Measurements from ENCODE around the gene ZAP70. TPM values are rescaled to one million over a fixed set of nuclear protein-coding genes. Genes with fewer than 3 reads are reported as not detected.

Gene ZAP70
- total RNA-seq, 2 donors from 2014 or later = 8.3 to 10.4 TPM

- H3K4me3 Mint-ChIP-seq = no peak overlapping the region
- Histone ChIP-seq H3K9ac (ENCODE audit: extremely low read depth, low read length, poor library complexity, severe bottlenecking) (no peak overlapping the region), H3K27ac (ENCODE audit: low read depth, low read length) (no peak overlapping the region), H3K27me3 (ENCODE audit: control insufficient read depth, insufficient read depth, low read length, poor library complexity, severe bottlenecking) (no peaks in the 10 kb centered on the region), H3K36me3 (ENCODE audit: control insufficient read depth, insufficient read depth, low read length) (peaks cover 43% of the 10 kb centered on the region), H3K4me1 (ENCODE audit: control insufficient read depth, insufficient read depth, low read length) (peaks cover 12% of the 10 kb centered on the region), H3K9me3 (ENCODE audit: control insufficient read depth, low read length) (no peaks in the 10 kb centered on the region), H3K4me3 (ENCODE audit: low read length) (no peak overlapping the region)
- H3K27ac Mint-ChIP-seq = no peak overlapping the region
- DNase-seq = no peak
- no peak for TF ChIP-seq CTCF (conservative IDR thresholded peaks at IDR 0.05)
- H3K9me3 Mint-ChIP-seq = no peaks in the 10 kb centered on the region
- no peaks in the 10 kb centered on the region for H3K27me3 Mint-ChIP-seq (ENCODE audit: insufficient read depth)
- H3K36me3 Mint-ChIP-seq (ENCODE audit: low read depth) = peaks cover 16% of the 10 kb centered on the region
- no peaks in the 10 kb centered on the region for H3K4me1 Mint-ChIP-seq
Observed at GRCh38 chr2:97784953-97785352, 71.6 kb downstream of the ZAP70 start.

- no peaks in the 10 kb centered on the region for H3K27me3 ChIP-seq (ENCODE audit: control insufficient read depth, insufficient read depth, low read length, poor library complexity, severe bottlenecking)
- Mint-ChIP-seq H3K27me3 (ENCODE audit: insufficient read depth) (no peaks in the 10 kb centered on the region), H3K4me1 (no peaks in the 10 kb centered on the region), H3K4me3 (no peak overlapping the region), H3K36me3 (ENCODE audit: low read depth) (peaks cover 19% of the 10 kb centered on the region), H3K27ac (no peak overlapping the region), H3K9me3 (no peaks in the 10 kb centered on the region)
- TF ChIP-seq CTCF (conservative IDR thresholded peaks at IDR 0.05) = no peak
- peaks cover 39% of the 10 kb centered on the region for H3K36me3 ChIP-seq (ENCODE audit: control insufficient read depth, insufficient read depth, low read length)
- no peak overlapping the region for H3K4me3 ChIP-seq (ENCODE audit: low read length)
- H3K9me3 ChIP-seq (ENCODE audit: control insufficient read depth, low read length) = no peaks in the 10 kb centered on the region
- no peak overlapping the region for H3K9ac ChIP-seq (ENCODE audit: extremely low read depth, low read length, poor library complexity, severe bottlenecking)
- DNase-seq = no peak
- H3K4me1 ChIP-seq (ENCODE audit: control insufficient read depth, insufficient read depth, low read length) = peaks cover 12% of the 10 kb centered on the region
- 98 to 100% methylated on average over 1 to 2 of the region's 2 CpGs for WGBS, 2 experiments (ENCODE audit: insufficient coverage in 1 of 2, insufficient read length in 1 of 2)
- H3K27ac ChIP-seq (ENCODE audit: low read depth, low read length) = no peak overlapping the region
Observed at GRCh38 chr2:97785818-97786217, 72.4 kb downstream of the ZAP70 start.

DNA sequence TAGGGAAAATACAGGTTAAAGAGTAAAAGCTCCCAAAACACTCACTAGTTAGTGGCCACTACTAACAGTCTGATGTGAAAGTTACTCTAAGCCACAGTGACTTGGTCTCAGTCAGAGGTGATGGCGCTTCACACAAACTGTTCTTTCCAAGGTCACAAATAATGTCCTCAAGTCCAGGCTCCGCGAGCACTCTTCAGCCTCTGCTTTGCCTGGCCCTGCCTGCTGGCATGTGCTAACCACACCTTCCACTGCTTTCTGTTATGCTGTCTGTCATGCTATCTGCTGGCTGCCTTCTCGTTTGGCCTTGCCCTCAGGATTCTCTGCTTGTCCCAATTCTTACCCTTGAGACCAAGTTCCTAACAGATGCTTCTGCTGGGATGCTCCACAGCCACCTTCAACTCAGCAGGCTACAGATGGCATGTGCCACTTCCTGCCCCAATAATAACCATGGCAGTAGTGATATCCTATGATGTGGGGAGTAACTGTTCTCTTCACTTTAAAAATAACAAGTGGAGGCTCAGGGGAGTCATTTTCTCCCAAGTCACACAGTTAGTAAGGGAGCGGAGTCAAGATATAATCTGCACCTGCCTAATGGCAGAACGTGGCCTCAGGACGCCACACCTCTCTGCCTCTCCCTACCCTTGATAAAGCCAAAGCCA, 75.7 kb downstream of the ZAP70 start:
- no peaks in the 10 kb centered on the region for H3K27me3 ChIP-seq (ENCODE audit: control insufficient read depth, insufficient read depth, low read length, poor library complexity, severe bottlenecking)
- Mint-ChIP-seq H3K4me3 (no peak overlapping the region), H3K36me3 (ENCODE audit: low read depth) (peaks cover 45% of the 10 kb centered on the region), H3K27me3 (ENCODE audit: insufficient read depth) (no peaks in the 10 kb centered on the region), H3K27ac (no peak overlapping the region), H3K4me1 (no peaks in the 10 kb centered on the region), H3K9me3 (no peaks in the 10 kb centered on the region)
- H3K9me3 ChIP-seq (ENCODE audit: control insufficient read depth, low read length) = no peaks in the 10 kb centered on the region
- TF ChIP-seq CTCF (conservative IDR thresholded peaks at IDR 0.05) = no peak
- no peak for DNase-seq
- H3K27ac ChIP-seq (ENCODE audit: low read depth, low read length) = no peak overlapping the region
- 93 to 94% methylated on average over 6 to 7 of the region's 7 CpGs for WGBS, 2 experiments (ENCODE audit: insufficient coverage in 1 of 2, insufficient read length in 1 of 2)
- no peak overlapping the region for H3K9ac ChIP-seq (ENCODE audit: extremely low read depth, low read length, poor library complexity, severe bottlenecking)
- H3K36me3 ChIP-seq (ENCODE audit: control insufficient read depth, insufficient read depth, low read length) = peaks cover 54% of the 10 kb centered on the region
- H3K4me1 ChIP-seq (ENCODE audit: control insufficient read depth, insufficient read depth, low read length) = peaks cover 4% of the 10 kb centered on the region
- no peak overlapping the region for H3K4me3 ChIP-seq (ENCODE audit: low read length)

Other genes with a start within 250 kb of the ZAP70 start
- gene ANKRD36B, start 123.7 kb upstream of the ZAP70 start, total RNA-seq = 10 to 100 TPM; 41.8 to 53.9 TPM
- gene COX5B, start 67.5 kb upstream of the ZAP70 start, total RNA-seq = 100 to 1,000 TPM; 211 to 233 TPM
- 10 to 100 TPM; 71.8 to 75.0 TPM for gene ACTR1B, start 49.5 kb upstream of the ZAP70 start, total RNA-seq
- gene C2orf92, start 43.9 kb upstream of the ZAP70 start, total RNA-seq = 10 to 100 TPM; 12.5 to 17.4 TPM

Measured in endodermal cell (in vitro differentiated cells).